ENCODE results near the gene CDC42EP5.

CDC42EP5 gene

GRCh38 chr19:54422136-54422535 lies 51.0 kb downstream of the CDC42EP5 start:
- H3K4me3 Mint-ChIP-seq: no peak overlapping the region
- H3K27ac Mint-ChIP-seq: no peak overlapping the region
- no peaks in the 10 kb centered on the region for H3K36me3 Mint-ChIP-seq (ENCODE audit: low read depth)
- ATAC-seq (no peak), DNase-seq (no peak)
- no peaks in the 10 kb centered on the region for H3K9me3 Mint-ChIP-seq
- H3K27me3 Mint-ChIP-seq: peaks cover 29% of the 10 kb centered on the region
- peaks cover 12% of the 10 kb centered on the region for H3K4me1 Mint-ChIP-seq

- H3K4me3 Mint-ChIP-seq: no peak overlapping the region
- no peak overlapping the region for H3K27ac Mint-ChIP-seq
- ATAC-seq (no peak), DNase-seq (no peak)
- H3K36me3 Mint-ChIP-seq (ENCODE audit: low read depth): no peaks in the 10 kb centered on the region
- peaks cover 27% of the 10 kb centered on the region for H3K27me3 Mint-ChIP-seq
- H3K9me3 Mint-ChIP-seq: no peaks in the 10 kb centered on the region
- H3K4me1 Mint-ChIP-seq: peaks cover 14% of the 10 kb centered on the region
These were observed 51.6 kb downstream of the CDC42EP5 start for GRCh38 chr19:54421521-54421920.

GRCh38 chr19:54421169-54421516 lies 52.0 kb downstream of the CDC42EP5 start:
- H3K27me3 Mint-ChIP-seq: peaks cover 25% of the 10 kb centered on the region
- H3K4me3 Mint-ChIP-seq: no peak overlapping the region
- H3K36me3 Mint-ChIP-seq (ENCODE audit: low read depth): no peaks in the 10 kb centered on the region
- no peak overlapping the region for H3K27ac Mint-ChIP-seq
- no peak for ATAC-seq
- H3K9me3 Mint-ChIP-seq: no peaks in the 10 kb centered on the region
- no peak for DNase-seq
- H3K4me1 Mint-ChIP-seq: peaks cover 14% of the 10 kb centered on the region

- DNase-seq: no peak
- Mint-ChIP-seq H3K9me3 (no peaks in the 10 kb centered on the region), H3K27ac (no peak overlapping the region), H3K4me3 (no peak overlapping the region), H3K36me3 (ENCODE audit: low read depth) (no peaks in the 10 kb centered on the region), H3K4me1 (peaks cover 16% of the 10 kb centered on the region), H3K27me3 (peaks cover 26% of the 10 kb centered on the region)
- no peak for ATAC-seq
These were observed 52.5 kb downstream of the CDC42EP5 start for GRCh38 chr19:54420383-54421168.

GRCh38 chr19:54420068-54420382 lies 53.1 kb downstream of the CDC42EP5 start:
- Mint-ChIP-seq H3K36me3 (ENCODE audit: low read depth) (no peaks in the 10 kb centered on the region), H3K27me3 (peaks cover 27% of the 10 kb centered on the region), H3K4me1 (peaks cover 16% of the 10 kb centered on the region), H3K4me3 (no peak overlapping the region), H3K27ac (no peak overlapping the region), H3K9me3 (no peaks in the 10 kb centered on the region)
- no peak for ATAC-seq
- no peak for DNase-seq

GRCh38 chr19:54418930-54419800 lies 53.9 kb downstream of the CDC42EP5 start:
- H3K36me3 Mint-ChIP-seq (ENCODE audit: low read depth): peaks cover under 1% of the 10 kb centered on the region
- H3K4me1 Mint-ChIP-seq: peaks cover 17% of the 10 kb centered on the region
- no peak for ATAC-seq
- H3K27me3 Mint-ChIP-seq: peaks cover 36% of the 10 kb centered on the region
- peaks cover 1% of the 10 kb centered on the region for H3K9me3 Mint-ChIP-seq
- no peak for DNase-seq
- no peak overlapping the region for H3K27ac Mint-ChIP-seq
- H3K4me3 Mint-ChIP-seq: no peak overlapping the region

GRCh38 chr19:54418030-54418929 lies 54.8 kb downstream of the CDC42EP5 start:
- H3K27ac Mint-ChIP-seq: peak overlapping the region; percentile 52
- DNase-seq (peak; percentile 39), ATAC-seq (peak; percentile 60)
- peak overlapping the region; percentile 48 for H3K4me3 Mint-ChIP-seq
- H3K27me3 Mint-ChIP-seq: peaks cover 43% of the 10 kb centered on the region
- peaks cover 19% of the 10 kb centered on the region for H3K4me1 Mint-ChIP-seq
- peaks cover 5% of the 10 kb centered on the region for H3K9me3 Mint-ChIP-seq
- peaks cover 2% of the 10 kb centered on the region for H3K36me3 Mint-ChIP-seq (ENCODE audit: low read depth)

- peaks cover 19% of the 10 kb centered on the region for H3K4me1 Mint-ChIP-seq
- H3K9me3 Mint-ChIP-seq: peaks cover 5% of the 10 kb centered on the region
- peak overlapping the region; percentile 0 for H3K27ac Mint-ChIP-seq
- ATAC-seq: no peak
- H3K27me3 Mint-ChIP-seq: peaks cover 43% of the 10 kb centered on the region
- peaks cover 2% of the 10 kb centered on the region for H3K36me3 Mint-ChIP-seq (ENCODE audit: low read depth)
- DNase-seq: no peak
- no peak overlapping the region for H3K4me3 Mint-ChIP-seq
These were observed 56.2 kb downstream of the CDC42EP5 start for GRCh38 chr19:54416695-54417491.

- Mint-ChIP-seq H3K4me1 (peaks cover 19% of the 10 kb centered on the region), H3K4me3 (no peak overlapping the region), H3K27me3 (peaks cover 45% of the 10 kb centered on the region), H3K9me3 (peaks cover 5% of the 10 kb centered on the region), H3K36me3 (ENCODE audit: low read depth) (peaks cover 2% of the 10 kb centered on the region), H3K27ac (no peak overlapping the region)
- DNase-seq: no peak
- no peak for ATAC-seq
These were observed 57.0 kb downstream of the CDC42EP5 start for GRCh38 chr19:54415901-54416673.

GRCh38 chr19:54415208-54415900 lies 57.7 kb downstream of the CDC42EP5 start, which contains the start of gene TTYH1:
Gene TTYH1, plus strand, starts transcription at chr19:54415464. Its CDS starts 89 bp downstream, at chr19:54415553.
- peaks cover 2% of the 10 kb centered on the region for H3K36me3 Mint-ChIP-seq (ENCODE audit: low read depth)
- H3K27me3 Mint-ChIP-seq: peaks cover 48% of the 10 kb centered on the region
- peak within 1 kb of the TSS; percentile 77 for H3K27ac Mint-ChIP-seq
- no peak within 1 kb of the TSS for H3K4me3 Mint-ChIP-seq
- peaks cover 19% of the 10 kb centered on the region for H3K4me1 Mint-ChIP-seq
- H3K9me3 Mint-ChIP-seq: peaks cover 5% of the 10 kb centered on the region
- DNase-seq (peak; percentile 73), ATAC-seq (no peak)
